ENCODE data around the gene FAAP100. TPM values are rescaled to one million over a fixed set of nuclear protein-coding genes. Genes with fewer than 3 reads are reported as not detected.
A peak's percentile ranks its signal among the peaks of the same experiment; 100 is the strongest.

FAAP100 gene
- total RNA-seq, 1 donor from 2014 or later = 37.2 TPM

- Mint-ChIP-seq H3K27me3 (ENCODE audit: low read depth) (peaks cover 13% of the 10 kb centered on the region), H3K4me3 (peak overlapping the region; percentile 30), H3K9me3 (no peaks in the 10 kb centered on the region), H3K36me3 (no peaks in the 10 kb centered on the region), H3K27ac (no peak overlapping the region), H3K4me1 (peaks cover 34% of the 10 kb centered on the region)
- peak; percentile 92 for TF ChIP-seq CTCF (IDR thresholded peaks at IDR 0.05; ENCODE audit: unreplicated experiment)
- DNase-seq (ENCODE audit: low spot score in 2 of 2, unreplicated experiment in 2 of 2) = peak; percentile 48 to 70
Measured at GRCh38 chr17:81519284-81520020, 32.7 kb downstream of the FAAP100 start.

GRCh38 chr17:81518785-81519283 is 33.3 kb downstream of the FAAP100 start:
- DNase-seq (ENCODE audit: low spot score in 2 of 2, unreplicated experiment in 2 of 2) = peak in 1 of 2 experiments; percentile 17
- no peaks in the 10 kb centered on the region for H3K36me3 Mint-ChIP-seq
- peak overlapping the region; percentile 49 for H3K4me3 Mint-ChIP-seq
- no peak overlapping the region for H3K27ac Mint-ChIP-seq
- H3K4me1 Mint-ChIP-seq = peaks cover 34% of the 10 kb centered on the region
- H3K27me3 Mint-ChIP-seq (ENCODE audit: low read depth) = peaks cover 13% of the 10 kb centered on the region
- no peak for TF ChIP-seq CTCF (IDR thresholded peaks at IDR 0.05; ENCODE audit: unreplicated experiment)
- no peaks in the 10 kb centered on the region for H3K9me3 Mint-ChIP-seq

- no peaks in the 10 kb centered on the region for H3K9me3 Mint-ChIP-seq
- no peaks in the 10 kb centered on the region for H3K36me3 Mint-ChIP-seq
- no peak for TF ChIP-seq CTCF (IDR thresholded peaks at IDR 0.05; ENCODE audit: unreplicated experiment)
- peak overlapping the region; percentile 44 for H3K27ac Mint-ChIP-seq
- DNase-seq (ENCODE audit: low spot score in 2 of 2, unreplicated experiment in 2 of 2) = peak in 1 of 2 experiments; percentile 19
- peak overlapping the region; percentile 49 for H3K4me3 Mint-ChIP-seq
- peaks cover 36% of the 10 kb centered on the region for H3K4me1 Mint-ChIP-seq
- peaks cover 13% of the 10 kb centered on the region for H3K27me3 Mint-ChIP-seq (ENCODE audit: low read depth)
Measured at GRCh38 chr17:81518113-81518784, 33.9 kb downstream of the FAAP100 start.

- H3K9me3 Mint-ChIP-seq = no peaks in the 10 kb centered on the region
- peak overlapping the region; percentile 44 for H3K27ac Mint-ChIP-seq
Measured at GRCh38 chr17:81517339-81518112, 34.6 kb downstream of the FAAP100 start.

More at GRCh38 chr17:81517339-81518112, 34.6 kb downstream of the FAAP100 start:
- no peak for TF ChIP-seq CTCF (IDR thresholded peaks at IDR 0.05; ENCODE audit: unreplicated experiment)
- peaks cover 33% of the 10 kb centered on the region for H3K4me1 Mint-ChIP-seq
- H3K27me3 Mint-ChIP-seq (ENCODE audit: low read depth) = peaks cover 13% of the 10 kb centered on the region
- no peak for DNase-seq (ENCODE audit: low spot score in 2 of 2, unreplicated experiment in 2 of 2)
- H3K4me3 Mint-ChIP-seq = peak overlapping the region; percentile 49
- no peaks in the 10 kb centered on the region for H3K36me3 Mint-ChIP-seq
